HEK293 (cell line): Measurements from ENCODE around the gene SGSM2.

Experiments used
- CTCF ChIA-PET: fragments of 350-600 bp; formaldehyde crosslinking; extraction: SDS; loops from one replicate; lab custom pipeline; 2021; ENCODE audit warnings: antibody characterized with exemption; lab: Yijun Ruan, JAX
- POLR2A ChIA-PET: fragments of 300-600 bp; formaldehyde crosslinking; extraction: SDS; loops from one replicate; lab custom pipeline; 2020; ENCODE audit warnings: antibody characterized with exemption, inconsistent platforms; lab: Yijun Ruan, JAX
- H3K27ac ChIP-seq: fragments of 200-500 bp; sonication (Bioruptor generic); 2 replicates; pipeline ENCODE4 v1.5.1; 2014; ENCODE audit warnings: low read depth, low read length, control low read depth, inconsistent platforms; ENCODE audit errors: extremely low read depth
- H3K36me3 ChIP-seq, 2 experiments: fragments of 200-500 bp in 1 of 2; sonication (Bioruptor generic) in 1 of 2; 1 replicate in 1 of 2; 2 replicates in 1 of 2; pipeline ENCODE4 v1.5.1; 2014 to 2017; ENCODE audit warnings: inconsistent platforms in 2 of 2, low read length in 2 of 2; ENCODE audit not compliant: control insufficient read depth in 2 of 2, insufficient read depth in 1 of 2
- H3K4me1 ChIP-seq: fragments of 200-500 bp; sonication (Bioruptor generic); 2 replicates; pipeline ENCODE4 v1.5.1; 2014; ENCODE audit warnings: mild to moderate bottlenecking, low read length, inconsistent platforms; ENCODE audit not compliant: control insufficient read depth, insufficient read depth
- H3K4me3 ChIP-seq: 2 replicates; pipeline ENCODE4 v1.5.1; 2011; ENCODE audit warnings: low read depth, mild to moderate bottlenecking, control low read depth, low read length, moderate library complexity
- H3K9me3 ChIP-seq: fragments of 200-500 bp; sonication (Bioruptor generic); 2 replicates; pipeline ENCODE4 v1.5.1; 2014; ENCODE audit warnings: low read depth, low read length, inconsistent platforms; ENCODE audit not compliant: control insufficient read depth, insufficient read depth
- GLIS1 ChIP-seq: fragments of 450-650 bp; formaldehyde crosslinking; IDR thresholded peaks from 2 replicates; pipeline ENCODE4 v1.5.1; 2016; ENCODE audit warnings: missing biosample characterization, missing genetic modification characterization
- GLIS2 ChIP-seq: fragments of 450-650 bp; formaldehyde crosslinking; IDR thresholded peaks from 2 replicates; pipeline ENCODE4 v1.5.1; 2016; ENCODE audit warnings: missing biosample characterization, missing genetic modification characterization
- KLF1 ChIP-seq: fragments of 450-650 bp; formaldehyde crosslinking; IDR thresholded peaks from 2 replicates; pipeline ENCODE4 v1.5.1; 2016; ENCODE audit warnings: missing biosample characterization, missing genetic modification characterization
- KLF8 ChIP-seq: fragments of 450-650 bp; formaldehyde crosslinking; IDR thresholded peaks from 2 replicates; pipeline ENCODE4 v1.5.1; 2016; ENCODE audit warnings: missing biosample characterization, missing genetic modification characterization
- SCRT1 ChIP-seq: fragments of 450-650 bp; formaldehyde crosslinking; IDR thresholded peaks from 2 replicates; pipeline ENCODE4 v1.5.1; 2016; ENCODE audit warnings: missing biosample characterization, missing genetic modification characterization, borderline replicate concordance
- SP3 ChIP-seq: fragments of 450-650 bp; formaldehyde crosslinking; IDR thresholded peaks from 2 replicates; pipeline ENCODE4 v1.5.1; 2016; ENCODE audit warnings: missing biosample characterization, missing genetic modification characterization
- ZNF350 ChIP-seq: fragments of 450-650 bp; formaldehyde crosslinking; IDR thresholded peaks from 2 replicates; pipeline ENCODE4 v1.5.0; 2017; ENCODE audit warnings: missing biosample characterization, mild to moderate bottlenecking, missing genetic modification characterization
- ZNF621 ChIP-seq: fragments of 450-650 bp; formaldehyde crosslinking; IDR thresholded peaks from 2 replicates; pipeline ENCODE4 v1.5.1; 2017; ENCODE audit warnings: missing biosample characterization, missing genetic modification characterization
- ZNF626 ChIP-seq: fragments of 450-650 bp; sonication (Bioruptor Pico); formaldehyde crosslinking; IDR thresholded peaks from 2 replicates; pipeline ENCODE4 v1.5.1; 2018; ENCODE audit warnings: missing biosample characterization, missing genetic modification characterization, inconsistent platforms
- TF ChIP-seq, protein P1 (sequence below): fragments of 450-650 bp; formaldehyde crosslinking; IDR thresholded peaks from 2 replicates; pipeline ENCODE4 v1.5.1; 2016; ENCODE audit warnings: missing biosample characterization, missing genetic modification characterization
- TF ChIP-seq, protein P2 (sequence below): fragments of 450-650 bp; formaldehyde crosslinking; IDR thresholded peaks from 2 replicates; pipeline ENCODE4 v1.5.1; 2017; ENCODE audit warnings: missing biosample characterization, mild to moderate bottlenecking, missing genetic modification characterization, moderate library complexity
- TF ChIP-seq, protein P3 (sequence below): fragments of 450-650 bp; formaldehyde crosslinking; IDR thresholded peaks from 2 replicates; pipeline ENCODE4 v1.5.1; 2016; ENCODE audit warnings: missing biosample characterization, missing genetic modification characterization
- TF ChIP-seq, protein P4 (sequence below): fragments of 450-650 bp; formaldehyde crosslinking; IDR thresholded peaks from 2 replicates; pipeline ENCODE4 v1.5.1; 2016; ENCODE audit warnings: missing biosample characterization, missing genetic modification characterization
- TF ChIP-seq, protein P5 (sequence below): fragments of 450-650 bp; IDR thresholded peaks from 2 replicates; pipeline ENCODE4 v1.5.1; 2018; ENCODE audit warnings: missing biosample characterization, missing genetic modification characterization
- TF ChIP-seq, protein P6 (sequence below): sonication (generic); formaldehyde crosslinking; IDR thresholded peaks from 2 replicates; pipeline ENCODE4 v1.8.1; 2022; ENCODE audit warnings: mild to moderate bottlenecking, moderate library complexity, missing genetic modification reagents
- TF ChIP-seq, protein P7 (sequence below): fragments of 450-650 bp; formaldehyde crosslinking; IDR thresholded peaks from 2 replicates; pipeline ENCODE4 v1.5.1; 2016; ENCODE audit warnings: missing biosample characterization, missing genetic modification characterization
- TF ChIP-seq, protein P8 (sequence below): fragments of 450-650 bp; formaldehyde crosslinking; IDR thresholded peaks from 2 replicates; pipeline ENCODE4 v1.5.1; 2016; ENCODE audit warnings: missing biosample characterization, missing genetic modification characterization, low read depth
- TF ChIP-seq, protein P9 (sequence below): fragments of 450-650 bp; formaldehyde crosslinking; IDR thresholded peaks from 2 replicates; pipeline ENCODE4 v1.5.1; 2017; ENCODE audit warnings: missing biosample characterization, missing genetic modification characterization

Gene SGSM2

DNA sequence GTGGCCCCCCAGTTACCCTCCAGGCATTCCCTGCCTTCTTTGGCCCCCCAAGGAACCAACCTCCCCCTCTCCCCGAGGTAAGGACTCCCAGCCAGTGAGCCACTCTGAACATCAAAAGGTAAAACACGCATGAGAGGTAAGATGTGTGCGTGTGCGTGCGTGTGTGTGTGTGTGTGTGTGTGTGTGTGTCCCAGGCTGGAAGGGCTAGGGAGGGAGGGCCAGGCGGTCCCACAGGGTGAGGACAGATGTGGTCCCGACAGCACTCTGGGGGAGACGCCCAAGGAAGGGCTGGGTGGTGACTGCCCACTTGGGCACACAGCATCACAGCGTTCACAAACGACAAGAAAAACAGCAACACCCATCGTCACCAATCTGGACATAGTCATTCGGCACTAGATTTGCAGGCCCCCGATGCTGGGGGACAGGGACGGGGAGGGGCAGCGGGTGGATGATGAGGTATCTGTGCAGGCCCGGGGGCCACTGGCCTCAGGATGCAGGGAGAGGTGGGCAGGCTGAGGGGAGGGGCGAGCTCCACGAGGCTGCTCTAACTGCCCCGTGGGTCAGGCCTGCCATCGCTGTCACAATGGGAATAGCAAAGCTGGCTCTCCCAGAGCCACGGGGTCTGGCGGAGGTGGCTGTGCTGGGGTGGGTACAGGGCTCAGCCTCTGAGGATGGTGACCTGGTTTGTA is 47.3 kb downstream of the SGSM2 start:
- ChIA-PET POLR2A (interaction anchor here (0.9 to 1.4 kb wide), 2 partner anchors 15 to 26 kb away, joined by 3 to 4 read pairs; no protein-coding TSS in a partner anchor), CTCF (interaction anchor here (0.7 to 12.5 kb wide), 8 partner anchors 14 to 628 kb away, joined by 3 to 470 read pairs (median 35); partner anchors contain the start of gene MNT)
- Histone ChIP-seq H3K27ac (0 out of 2 replicates have a peak overlapping the region, but pooled peaks have one; percentile 7), H3K4me1 (peaks cover 14% of the 10 kb centered on the region), H3K4me3 (no peak overlapping the region), H3K36me3 (peaks cover 0 to 27% of the 10 kb centered on the region in 2 experiments; a peak in 2 of 3 replicates), H3K9me3 (no peaks in the 10 kb centered on the region)
- TF ChIP-seq KLF8, result no peak
- TF ChIP-seq, protein P1, sequence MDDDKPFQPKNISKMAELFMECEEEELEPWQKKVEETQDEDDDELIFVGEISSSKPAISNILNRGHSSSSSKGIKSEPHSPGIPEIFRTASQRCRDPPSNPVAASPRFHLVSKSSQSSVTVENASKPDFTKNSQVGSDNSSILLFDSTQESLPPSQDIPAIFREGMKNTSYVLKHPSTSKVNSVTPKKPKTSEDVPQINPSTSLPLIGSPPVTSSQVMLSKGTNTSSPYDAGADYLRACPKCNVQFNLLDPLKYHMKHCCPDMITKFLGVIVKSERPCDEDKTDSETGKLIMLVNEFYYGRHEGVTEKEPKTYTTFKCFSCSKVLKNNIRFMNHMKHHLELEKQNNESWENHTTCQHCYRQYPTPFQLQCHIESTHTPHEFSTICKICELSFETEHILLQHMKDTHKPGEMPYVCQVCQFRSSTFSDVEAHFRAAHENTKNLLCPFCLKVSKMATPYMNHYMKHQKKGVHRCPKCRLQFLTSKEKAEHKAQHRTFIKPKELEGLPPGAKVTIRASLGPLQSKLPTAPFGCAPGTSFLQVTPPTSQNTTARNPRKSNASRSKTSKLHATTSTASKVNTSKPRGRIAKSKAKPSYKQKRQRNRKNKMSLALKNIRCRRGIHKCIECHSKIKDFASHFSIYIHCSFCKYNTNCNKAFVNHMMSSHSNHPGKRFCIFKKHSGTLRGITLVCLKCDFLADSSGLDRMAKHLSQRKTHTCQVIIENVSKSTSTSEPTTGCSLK (tag by site-specific recombination), result no peak
- no peak for TF ChIP-seq ZNF626 (tag by site-specific recombination)
- TF ChIP-seq, protein P2, sequence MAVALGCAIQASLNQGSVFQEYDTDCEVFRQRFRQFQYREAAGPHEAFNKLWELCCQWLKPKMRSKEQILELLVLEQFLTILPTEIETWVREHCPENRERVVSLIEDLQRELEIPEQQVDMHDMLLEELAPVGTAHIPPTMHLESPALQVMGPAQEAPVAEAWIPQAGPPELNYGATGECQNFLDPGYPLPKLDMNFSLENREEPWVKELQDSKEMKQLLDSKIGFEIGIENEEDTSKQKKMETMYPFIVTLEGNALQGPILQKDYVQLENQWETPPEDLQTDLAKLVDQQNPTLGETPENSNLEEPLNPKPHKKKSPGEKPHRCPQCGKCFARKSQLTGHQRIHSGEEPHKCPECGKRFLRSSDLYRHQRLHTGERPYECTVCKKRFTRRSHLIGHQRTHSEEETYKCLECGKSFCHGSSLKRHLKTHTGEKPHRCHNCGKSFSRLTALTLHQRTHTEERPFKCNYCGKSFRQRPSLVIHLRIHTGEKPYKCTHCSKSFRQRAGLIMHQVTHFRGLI (tag by site-specific recombination), result no peak
- TF ChIP-seq, protein P3, sequence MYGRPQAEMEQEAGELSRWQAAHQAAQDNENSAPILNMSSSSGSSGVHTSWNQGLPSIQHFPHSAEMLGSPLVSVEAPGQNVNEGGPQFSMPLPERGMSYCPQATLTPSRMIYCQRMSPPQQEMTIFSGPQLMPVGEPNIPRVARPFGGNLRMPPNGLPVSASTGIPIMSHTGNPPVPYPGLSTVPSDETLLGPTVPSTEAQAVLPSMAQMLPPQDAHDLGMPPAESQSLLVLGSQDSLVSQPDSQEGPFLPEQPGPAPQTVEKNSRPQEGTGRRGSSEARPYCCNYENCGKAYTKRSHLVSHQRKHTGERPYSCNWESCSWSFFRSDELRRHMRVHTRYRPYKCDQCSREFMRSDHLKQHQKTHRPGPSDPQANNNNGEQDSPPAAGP (tag by site-specific recombination), result 0 out of 2 replicates have a peak, but pooled peaks have one; percentile 21
- TF ChIP-seq, protein P4, sequence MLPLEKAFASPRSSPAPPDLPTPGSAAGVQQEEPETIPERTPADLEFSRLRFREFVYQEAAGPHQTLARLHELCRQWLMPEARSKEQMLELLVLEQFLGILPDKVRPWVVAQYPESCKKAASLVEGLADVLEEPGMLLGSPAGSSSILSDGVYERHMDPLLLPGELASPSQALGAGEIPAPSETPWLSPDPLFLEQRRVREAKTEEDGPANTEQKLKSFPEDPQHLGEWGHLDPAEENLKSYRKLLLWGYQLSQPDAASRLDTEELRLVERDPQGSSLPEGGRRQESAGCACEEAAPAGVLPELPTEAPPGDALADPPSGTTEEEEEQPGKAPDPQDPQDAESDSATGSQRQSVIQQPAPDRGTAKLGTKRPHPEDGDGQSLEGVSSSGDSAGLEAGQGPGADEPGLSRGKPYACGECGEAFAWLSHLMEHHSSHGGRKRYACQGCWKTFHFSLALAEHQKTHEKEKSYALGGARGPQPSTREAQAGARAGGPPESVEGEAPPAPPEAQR, result no peak
- peak; percentile 81 for TF ChIP-seq KLF1 (tag by site-specific recombination)
- TF ChIP-seq, protein P5, sequence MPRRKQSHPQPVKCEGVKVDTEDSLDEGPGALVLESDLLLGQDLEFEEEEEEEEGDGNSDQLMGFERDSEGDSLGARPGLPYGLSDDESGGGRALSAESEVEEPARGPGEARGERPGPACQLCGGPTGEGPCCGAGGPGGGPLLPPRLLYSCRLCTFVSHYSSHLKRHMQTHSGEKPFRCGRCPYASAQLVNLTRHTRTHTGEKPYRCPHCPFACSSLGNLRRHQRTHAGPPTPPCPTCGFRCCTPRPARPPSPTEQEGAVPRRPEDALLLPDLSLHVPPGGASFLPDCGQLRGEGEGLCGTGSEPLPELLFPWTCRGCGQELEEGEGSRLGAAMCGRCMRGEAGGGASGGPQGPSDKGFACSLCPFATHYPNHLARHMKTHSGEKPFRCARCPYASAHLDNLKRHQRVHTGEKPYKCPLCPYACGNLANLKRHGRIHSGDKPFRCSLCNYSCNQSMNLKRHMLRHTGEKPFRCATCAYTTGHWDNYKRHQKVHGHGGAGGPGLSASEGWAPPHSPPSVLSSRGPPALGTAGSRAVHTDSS (tag by site-specific recombination), result no peak
- peak; percentile 35 for TF ChIP-seq GLIS2 (tag by site-specific recombination)
- TF ChIP-seq, protein P6, sequence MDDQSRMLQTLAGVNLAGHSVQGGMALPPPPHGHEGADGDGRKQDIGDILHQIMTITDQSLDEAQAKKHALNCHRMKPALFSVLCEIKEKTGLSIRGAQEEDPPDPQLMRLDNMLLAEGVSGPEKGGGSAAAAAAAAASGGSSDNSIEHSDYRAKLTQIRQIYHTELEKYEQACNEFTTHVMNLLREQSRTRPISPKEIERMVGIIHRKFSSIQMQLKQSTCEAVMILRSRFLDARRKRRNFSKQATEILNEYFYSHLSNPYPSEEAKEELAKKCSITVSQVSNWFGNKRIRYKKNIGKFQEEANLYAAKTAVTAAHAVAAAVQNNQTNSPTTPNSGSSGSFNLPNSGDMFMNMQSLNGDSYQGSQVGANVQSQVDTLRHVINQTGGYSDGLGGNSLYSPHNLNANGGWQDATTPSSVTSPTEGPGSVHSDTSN, result no peak
- TF ChIP-seq, protein P7, sequence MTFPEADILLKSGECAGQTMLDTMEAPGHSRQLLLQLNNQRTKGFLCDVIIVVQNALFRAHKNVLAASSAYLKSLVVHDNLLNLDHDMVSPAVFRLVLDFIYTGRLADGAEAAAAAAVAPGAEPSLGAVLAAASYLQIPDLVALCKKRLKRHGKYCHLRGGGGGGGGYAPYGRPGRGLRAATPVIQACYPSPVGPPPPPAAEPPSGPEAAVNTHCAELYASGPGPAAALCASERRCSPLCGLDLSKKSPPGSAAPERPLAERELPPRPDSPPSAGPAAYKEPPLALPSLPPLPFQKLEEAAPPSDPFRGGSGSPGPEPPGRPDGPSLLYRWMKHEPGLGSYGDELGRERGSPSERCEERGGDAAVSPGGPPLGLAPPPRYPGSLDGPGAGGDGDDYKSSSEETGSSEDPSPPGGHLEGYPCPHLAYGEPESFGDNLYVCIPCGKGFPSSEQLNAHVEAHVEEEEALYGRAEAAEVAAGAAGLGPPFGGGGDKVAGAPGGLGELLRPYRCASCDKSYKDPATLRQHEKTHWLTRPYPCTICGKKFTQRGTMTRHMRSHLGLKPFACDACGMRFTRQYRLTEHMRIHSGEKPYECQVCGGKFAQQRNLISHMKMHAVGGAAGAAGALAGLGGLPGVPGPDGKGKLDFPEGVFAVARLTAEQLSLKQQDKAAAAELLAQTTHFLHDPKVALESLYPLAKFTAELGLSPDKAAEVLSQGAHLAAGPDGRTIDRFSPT (tag by site-specific recombination), result peak; percentile 39; the same call in 1 of the 2 replicates
- no peak for TF ChIP-seq SCRT1 (tag by site-specific recombination)
- TF ChIP-seq ZNF621 (tag by site-specific recombination), result no peak
- TF ChIP-seq, protein P8, sequence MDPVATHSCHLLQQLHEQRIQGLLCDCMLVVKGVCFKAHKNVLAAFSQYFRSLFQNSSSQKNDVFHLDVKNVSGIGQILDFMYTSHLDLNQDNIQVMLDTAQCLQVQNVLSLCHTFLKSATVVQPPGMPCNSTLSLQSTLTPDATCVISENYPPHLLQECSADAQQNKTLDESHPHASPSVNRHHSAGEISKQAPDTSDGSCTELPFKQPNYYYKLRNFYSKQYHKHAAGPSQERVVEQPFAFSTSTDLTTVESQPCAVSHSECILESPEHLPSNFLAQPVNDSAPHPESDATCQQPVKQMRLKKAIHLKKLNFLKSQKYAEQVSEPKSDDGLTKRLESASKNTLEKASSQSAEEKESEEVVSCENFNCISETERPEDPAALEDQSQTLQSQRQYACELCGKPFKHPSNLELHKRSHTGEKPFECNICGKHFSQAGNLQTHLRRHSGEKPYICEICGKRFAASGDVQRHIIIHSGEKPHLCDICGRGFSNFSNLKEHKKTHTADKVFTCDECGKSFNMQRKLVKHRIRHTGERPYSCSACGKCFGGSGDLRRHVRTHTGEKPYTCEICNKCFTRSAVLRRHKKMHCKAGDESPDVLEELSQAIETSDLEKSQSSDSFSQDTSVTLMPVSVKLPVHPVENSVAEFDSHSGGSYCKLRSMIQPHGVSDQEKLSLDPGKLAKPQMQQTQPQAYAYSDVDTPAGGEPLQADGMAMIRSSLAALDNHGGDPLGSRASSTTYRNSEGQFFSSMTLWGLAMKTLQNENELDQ (tag by site-specific recombination), result no peak
- no peak for TF ChIP-seq SP3 (tag by site-specific recombination)
- TF ChIP-seq, protein P9, sequence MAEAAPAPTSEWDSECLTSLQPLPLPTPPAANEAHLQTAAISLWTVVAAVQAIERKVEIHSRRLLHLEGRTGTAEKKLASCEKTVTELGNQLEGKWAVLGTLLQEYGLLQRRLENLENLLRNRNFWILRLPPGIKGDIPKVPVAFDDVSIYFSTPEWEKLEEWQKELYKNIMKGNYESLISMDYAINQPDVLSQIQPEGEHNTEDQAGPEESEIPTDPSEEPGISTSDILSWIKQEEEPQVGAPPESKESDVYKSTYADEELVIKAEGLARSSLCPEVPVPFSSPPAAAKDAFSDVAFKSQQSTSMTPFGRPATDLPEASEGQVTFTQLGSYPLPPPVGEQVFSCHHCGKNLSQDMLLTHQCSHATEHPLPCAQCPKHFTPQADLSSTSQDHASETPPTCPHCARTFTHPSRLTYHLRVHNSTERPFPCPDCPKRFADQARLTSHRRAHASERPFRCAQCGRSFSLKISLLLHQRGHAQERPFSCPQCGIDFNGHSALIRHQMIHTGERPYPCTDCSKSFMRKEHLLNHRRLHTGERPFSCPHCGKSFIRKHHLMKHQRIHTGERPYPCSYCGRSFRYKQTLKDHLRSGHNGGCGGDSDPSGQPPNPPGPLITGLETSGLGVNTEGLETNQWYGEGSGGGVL, result peak; percentile 60
- TF ChIP-seq GLIS1, result no peak
- no peak for TF ChIP-seq ZNF350 (tag by site-specific recombination)
